ENCODE results near the gene RESF1. TPM values are rescaled to one million over a fixed set of nuclear protein-coding genes. Genes with fewer than 3 reads are reported as not detected.

The RESF1 gene
- total RNA-seq, 1 donor from 2014 or later = 299 TPM

- intact Hi-C loops (cut with micrococcal nuclease) = loop anchor here (2.0 kb wide), 1 partner anchor 32 kb away; no protein-coding TSS in a partner anchor
- DNase-seq = no peak
- no peaks in the 10 kb centered on the region for H3K27me3 Mint-ChIP-seq
- H3K9me3 Mint-ChIP-seq = peaks cover 7% of the 10 kb centered on the region
- H3K27ac Mint-ChIP-seq = peak overlapping the region; percentile 92
- TF ChIP-seq CTCF (IDR thresholded peaks at IDR 0.05) = no peak
- ATAC-seq (ENCODE audit: low read depth) = peak; percentile 49
- POLR2A ChIA-PET = interaction anchor here (0.6 to 3.6 kb wide), 7 partner anchors 31 to 245 kb away, joined by 3 to 14 read pairs (median 4); partner anchors contain the start of genes AMN1 and RESF1
- H3K4me1 Mint-ChIP-seq = peaks cover 36% of the 10 kb centered on the region
- CTCF ChIA-PET = no interaction called here
- H3K4me3 Mint-ChIP-seq = peak overlapping the region; percentile 83
- no peaks in the 10 kb centered on the region for H3K36me3 Mint-ChIP-seq (ENCODE audit: low read depth)
These were observed 30.8 kb upstream of the RESF1 start for GRCh38 chr12:31928246-31929026.

- H3K36me3 Mint-ChIP-seq (ENCODE audit: low read depth) = no peaks in the 10 kb centered on the region
- TF ChIP-seq CTCF (IDR thresholded peaks at IDR 0.05) = no peak
- intact Hi-C loops (cut with micrococcal nuclease) = loop anchor here (2.0 kb wide), 1 partner anchor 32 kb away; no protein-coding TSS in a partner anchor
- ATAC-seq (ENCODE audit: low read depth) = peak; percentile 28
- no peak for DNase-seq
- peak overlapping the region; percentile 92 for H3K27ac Mint-ChIP-seq
- CTCF ChIA-PET = no interaction called here
- peak overlapping the region; percentile 83 for H3K4me3 Mint-ChIP-seq
- H3K4me1 Mint-ChIP-seq = peaks cover 36% of the 10 kb centered on the region
- H3K27me3 Mint-ChIP-seq = no peaks in the 10 kb centered on the region
- peaks cover 4% of the 10 kb centered on the region for H3K9me3 Mint-ChIP-seq
- POLR2A ChIA-PET = interaction anchor here (0.6 to 3.6 kb wide), 6 partner anchors 31 to 246 kb away, joined by 3 to 14 read pairs (median 4); partner anchors contain the start of genes AMN1 and RESF1
These were observed 30.1 kb upstream of the RESF1 start for GRCh38 chr12:31929027-31929526.

DNA sequence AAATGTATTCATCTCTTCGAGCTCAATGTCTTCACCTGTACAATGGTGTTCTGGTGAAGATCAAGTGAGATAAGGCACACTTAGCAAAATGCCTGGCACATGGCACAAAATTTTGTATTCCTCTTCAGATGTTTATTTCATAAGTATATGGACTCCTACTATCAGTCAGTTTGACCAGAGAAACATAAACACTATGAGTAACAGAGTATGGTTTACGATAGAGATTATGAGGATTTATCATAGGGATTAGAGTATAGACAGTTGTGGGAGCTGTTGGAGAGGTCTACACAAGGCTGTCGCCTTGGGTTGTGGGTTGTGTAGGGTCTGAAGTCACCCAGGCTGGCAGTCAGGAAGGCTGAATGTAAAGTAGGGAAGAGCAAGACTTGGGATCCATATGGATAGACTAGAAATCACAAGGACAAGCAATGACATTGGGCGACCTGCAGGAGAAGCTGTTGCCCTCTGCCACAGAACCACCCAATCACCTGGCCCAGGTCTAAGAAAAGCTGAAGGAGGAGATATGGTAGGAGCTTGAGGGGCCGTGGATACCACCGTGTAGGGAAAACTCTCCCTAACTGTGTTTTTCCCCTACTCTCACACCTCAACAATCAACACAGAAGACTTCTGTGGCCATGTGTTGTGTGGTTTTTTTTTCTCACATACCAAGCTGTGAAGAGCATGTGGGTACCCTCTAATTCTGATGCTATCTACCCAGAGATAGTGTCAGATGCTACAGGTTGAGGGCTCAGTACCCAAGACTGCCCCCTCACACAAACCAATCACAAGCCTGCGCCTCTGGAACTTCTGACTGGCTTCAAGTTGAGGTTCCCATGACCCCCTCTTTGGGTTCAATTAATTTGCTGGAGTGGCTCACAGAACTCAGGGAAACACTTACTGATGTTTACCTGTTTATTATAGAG lies 27.2 kb upstream of the RESF1 start:
- peaks cover 2% of the 10 kb centered on the region for H3K9me3 Mint-ChIP-seq
- no peak for ATAC-seq (ENCODE audit: low read depth)
- no peaks in the 10 kb centered on the region for H3K36me3 Mint-ChIP-seq (ENCODE audit: low read depth)
- ChIA-PET CTCF (no interaction called here), POLR2A (interaction anchor here (0.8 to 1.1 kb wide), 2 partner anchors 28 to 29 kb away, joined by 3 read pairs; no protein-coding TSS in a partner anchor)
- no peak overlapping the region for H3K27ac Mint-ChIP-seq
- H3K4me1 Mint-ChIP-seq = peaks cover 36% of the 10 kb centered on the region
- no peak for TF ChIP-seq CTCF (IDR thresholded peaks at IDR 0.05)
- H3K4me3 Mint-ChIP-seq = no peak overlapping the region
- intact Hi-C loops (cut with micrococcal nuclease) = loop anchor here (2.0 kb wide), 1 partner anchor 13 kb away; no protein-coding TSS in a partner anchor
- H3K27me3 Mint-ChIP-seq = no peaks in the 10 kb centered on the region
- DNase-seq = no peak

- H3K9me3 Mint-ChIP-seq = peaks cover 17% of the 10 kb centered on the region
- H3K4me1 Mint-ChIP-seq = peaks cover 8% of the 10 kb centered on the region
- H3K27ac Mint-ChIP-seq = no peak overlapping the region
- POLR2A ChIA-PET = interaction anchor here (0.6 kb wide), 1 partner anchor 169 kb away, joined by 3 read pairs; no protein-coding TSS in a partner anchor
- H3K4me3 Mint-ChIP-seq = no peak overlapping the region
- no peak for TF ChIP-seq CTCF (IDR thresholded peaks at IDR 0.05)
- DNase-seq (no peak), ATAC-seq (ENCODE audit: low read depth) (no peak)
- CTCF ChIA-PET = no interaction called here
- no peaks in the 10 kb centered on the region for H3K27me3 Mint-ChIP-seq
- intact Hi-C loops (cut with micrococcal nuclease) = no loop called here
- H3K36me3 Mint-ChIP-seq (ENCODE audit: low read depth) = peaks cover 35% of the 10 kb centered on the region
These were observed 14.9 kb upstream of the RESF1 start for GRCh38 chr12:31944299-31944698.
